Measurements from ENCODE around the gene OAS2. TPM values are rescaled to one million over a fixed set of nuclear protein-coding genes. Genes with fewer than 3 reads are reported as not detected.

Gene OAS2
- total RNA-seq, 1 donor from 2014 or later, result 94.2 TPM

GRCh38 chr12:113002155-113002554 is 23.8 kb downstream of the OAS2 start:
- H3K27me3 Mint-ChIP-seq (ENCODE audit: low read depth, unreplicated experiment), result peaks cover 5% of the 10 kb centered on the region
- no peak for FAIRE-seq

GRCh38 chr12:113002676-113003075 is 24.4 kb downstream of the OAS2 start:
- Mint-ChIP-seq H3K27me3 (ENCODE audit: low read depth, unreplicated experiment) (peaks cover 5% of the 10 kb centered on the region), H3K9me3 (ENCODE audit: unreplicated experiment) (peaks cover 13% of the 10 kb centered on the region), H3K4me1 (ENCODE audit: low read depth, unreplicated experiment) (peaks cover 11% of the 10 kb centered on the region), H3K27ac (ENCODE audit: unreplicated experiment) (no peak overlapping the region), H3K4me3 (ENCODE audit: unreplicated experiment) (no peak overlapping the region), H3K36me3 (ENCODE audit: low read depth, unreplicated experiment) (peaks cover 51% of the 10 kb centered on the region)
- no peak overlapping the region for H3K4me3 ChIP-seq (ENCODE audit: insufficient read depth, low read depth, low read length)
- no peak overlapping the region for H3K9ac ChIP-seq (ENCODE audit: low read length)
- no peaks in the 10 kb centered on the region for H3K36me3 ChIP-seq (ENCODE audit: insufficient read depth, low read length)
- no peak overlapping the region for H2AFZ ChIP-seq (ENCODE audit: low read depth, low read length)
- no peak overlapping the region for H3K4me2 ChIP-seq (ENCODE audit: low read length)
- no peak for DNase-seq (ENCODE audit: low read depth)
- peaks cover 14% of the 10 kb centered on the region for H3K4me1 ChIP-seq (ENCODE audit: insufficient read depth, low read length)
- H4K20me1 ChIP-seq (ENCODE audit: insufficient read depth, low read length), result no peaks in the 10 kb centered on the region
- no peak overlapping the region for H3K27ac ChIP-seq (ENCODE audit: low read depth, low read length)
- no peak for FAIRE-seq
- H3K27me3 ChIP-seq (ENCODE audit: insufficient read depth, low read length), result peaks cover 2% of the 10 kb centered on the region
- no peak for TF ChIP-seq EZH2 (IDR thresholded peaks at IDR 0.05; ENCODE audit: insufficient read depth, low read length)
- TF ChIP-seq CTCF (IDR thresholded peaks at IDR 0.05; ENCODE audit: insufficient read depth, low read depth, low read length), result no peak
- H3K79me2 ChIP-seq (ENCODE audit: insufficient read depth, low read length), result no peaks in the 10 kb centered on the region
- H3K9me3 ChIP-seq (ENCODE audit: insufficient read depth, low read depth, low read length), result peaks cover 9% of the 10 kb centered on the region

More at GRCh38 chr12:113002155-113002554, 23.8 kb downstream of the OAS2 start:
- no peak overlapping the region for H3K4me3 Mint-ChIP-seq (ENCODE audit: unreplicated experiment)
- H3K27ac ChIP-seq (ENCODE audit: low read depth, low read length), result no peak overlapping the region
- H3K36me3 Mint-ChIP-seq (ENCODE audit: low read depth, unreplicated experiment), result peaks cover 56% of the 10 kb centered on the region
- H3K27me3 ChIP-seq (ENCODE audit: insufficient read depth, low read length), result peaks cover 2% of the 10 kb centered on the region
- H3K4me3 ChIP-seq (ENCODE audit: insufficient read depth, low read depth, low read length), result no peak overlapping the region
- DNase-seq (ENCODE audit: low read depth), result no peak
- no peaks in the 10 kb centered on the region for H3K79me2 ChIP-seq (ENCODE audit: insufficient read depth, low read length)
- H2AFZ ChIP-seq (ENCODE audit: low read depth, low read length), result no peak overlapping the region
- no peak overlapping the region for H3K27ac Mint-ChIP-seq (ENCODE audit: unreplicated experiment)
- H3K36me3 ChIP-seq (ENCODE audit: insufficient read depth, low read length), result no peaks in the 10 kb centered on the region
- peaks cover 10% of the 10 kb centered on the region for H3K4me1 ChIP-seq (ENCODE audit: insufficient read depth, low read length)
- no peak for TF ChIP-seq EZH2 (IDR thresholded peaks at IDR 0.05; ENCODE audit: insufficient read depth, low read length)
- no peak for TF ChIP-seq CTCF (IDR thresholded peaks at IDR 0.05; ENCODE audit: insufficient read depth, low read depth, low read length)
- H3K4me1 Mint-ChIP-seq (ENCODE audit: low read depth, unreplicated experiment), result peaks cover 9% of the 10 kb centered on the region
- H4K20me1 ChIP-seq (ENCODE audit: insufficient read depth, low read length), result no peaks in the 10 kb centered on the region
- H3K9me3 ChIP-seq (ENCODE audit: insufficient read depth, low read depth, low read length), result peaks cover 9% of the 10 kb centered on the region
- no peak overlapping the region for H3K9ac ChIP-seq (ENCODE audit: low read length)
- peaks cover 13% of the 10 kb centered on the region for H3K9me3 Mint-ChIP-seq (ENCODE audit: unreplicated experiment)
- H3K4me2 ChIP-seq (ENCODE audit: low read length), result no peak overlapping the region

DNA sequence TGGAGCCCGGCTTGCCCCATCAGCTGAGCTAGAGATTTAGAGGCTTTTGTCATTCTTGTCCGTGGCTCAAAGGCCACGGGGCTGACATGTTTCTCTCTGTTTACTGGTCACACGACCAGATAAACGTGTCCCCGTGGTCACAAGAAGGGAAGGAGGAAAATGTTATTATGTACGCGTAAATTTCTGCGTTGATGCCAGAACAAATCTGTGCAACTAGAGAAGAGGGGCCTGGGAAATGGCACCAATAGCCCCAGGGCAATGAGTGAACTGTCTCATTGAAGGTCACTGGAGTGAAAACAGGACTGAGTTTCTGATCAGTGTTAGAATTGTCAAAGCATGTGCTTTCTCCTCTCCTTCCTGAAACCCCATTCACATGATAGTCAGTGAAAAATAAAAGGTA is 25.3 kb downstream of the OAS2 start:
- peaks cover 44% of the 10 kb centered on the region for H3K36me3 Mint-ChIP-seq (ENCODE audit: low read depth, unreplicated experiment)
- H3K4me3 Mint-ChIP-seq (ENCODE audit: unreplicated experiment), result no peak overlapping the region
- Histone ChIP-seq H3K4me2 (ENCODE audit: low read length) (no peak overlapping the region), H3K4me3 (ENCODE audit: insufficient read depth, low read depth, low read length) (no peak overlapping the region), H3K27ac (ENCODE audit: low read depth, low read length) (no peak overlapping the region), H2AFZ (ENCODE audit: low read depth, low read length) (no peak overlapping the region), H3K27me3 (ENCODE audit: insufficient read depth, low read length) (peaks cover 2% of the 10 kb centered on the region), H3K4me1 (ENCODE audit: insufficient read depth, low read length) (peaks cover 18% of the 10 kb centered on the region), H3K9me3 (ENCODE audit: insufficient read depth, low read depth, low read length) (peaks cover under 1% of the 10 kb centered on the region), H3K79me2 (ENCODE audit: insufficient read depth, low read length) (no peaks in the 10 kb centered on the region), H4K20me1 (ENCODE audit: insufficient read depth, low read length) (no peaks in the 10 kb centered on the region), H3K36me3 (ENCODE audit: insufficient read depth, low read length) (no peaks in the 10 kb centered on the region), H3K9ac (ENCODE audit: low read length) (no peak overlapping the region)
- FAIRE-seq, result no peak
- H3K27ac Mint-ChIP-seq (ENCODE audit: unreplicated experiment), result no peak overlapping the region
- peaks cover 11% of the 10 kb centered on the region for H3K4me1 Mint-ChIP-seq (ENCODE audit: low read depth, unreplicated experiment)
- TF ChIP-seq CTCF (IDR thresholded peaks at IDR 0.05; ENCODE audit: insufficient read depth, low read depth, low read length) (no peak), EZH2 (IDR thresholded peaks at IDR 0.05; ENCODE audit: insufficient read depth, low read length) (no peak)
- DNase-seq (ENCODE audit: low read depth), result no peak
- peaks cover 6% of the 10 kb centered on the region for H3K9me3 Mint-ChIP-seq (ENCODE audit: unreplicated experiment)
- peaks cover 5% of the 10 kb centered on the region for H3K27me3 Mint-ChIP-seq (ENCODE audit: low read depth, unreplicated experiment)
